Measurements from ENCODE around the gene FIGN. TPM values are rescaled to one million over a fixed set of nuclear protein-coding genes. Genes with fewer than 3 reads are reported as not detected.

Gene FIGN, protein sequence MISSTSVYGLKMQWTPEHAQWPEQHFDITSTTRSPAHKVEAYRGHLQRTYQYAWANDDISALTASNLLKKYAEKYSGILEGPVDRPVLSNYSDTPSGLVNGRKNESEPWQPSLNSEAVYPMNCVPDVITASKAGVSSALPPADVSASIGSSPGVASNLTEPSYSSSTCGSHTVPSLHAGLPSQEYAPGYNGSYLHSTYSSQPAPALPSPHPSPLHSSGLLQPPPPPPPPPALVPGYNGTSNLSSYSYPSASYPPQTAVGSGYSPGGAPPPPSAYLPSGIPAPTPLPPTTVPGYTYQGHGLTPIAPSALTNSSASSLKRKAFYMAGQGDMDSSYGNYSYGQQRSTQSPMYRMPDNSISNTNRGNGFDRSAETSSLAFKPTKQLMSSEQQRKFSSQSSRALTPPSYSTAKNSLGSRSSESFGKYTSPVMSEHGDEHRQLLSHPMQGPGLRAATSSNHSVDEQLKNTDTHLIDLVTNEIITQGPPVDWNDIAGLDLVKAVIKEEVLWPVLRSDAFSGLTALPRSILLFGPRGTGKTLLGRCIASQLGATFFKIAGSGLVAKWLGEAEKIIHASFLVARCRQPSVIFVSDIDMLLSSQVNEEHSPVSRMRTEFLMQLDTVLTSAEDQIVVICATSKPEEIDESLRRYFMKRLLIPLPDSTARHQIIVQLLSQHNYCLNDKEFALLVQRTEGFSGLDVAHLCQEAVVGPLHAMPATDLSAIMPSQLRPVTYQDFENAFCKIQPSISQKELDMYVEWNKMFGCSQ
- total RNA-seq = 7.9 and 8.6 TPM in 2 replicates
- 1.8 TPM for polyA plus RNA-seq (2012)

DNA sequence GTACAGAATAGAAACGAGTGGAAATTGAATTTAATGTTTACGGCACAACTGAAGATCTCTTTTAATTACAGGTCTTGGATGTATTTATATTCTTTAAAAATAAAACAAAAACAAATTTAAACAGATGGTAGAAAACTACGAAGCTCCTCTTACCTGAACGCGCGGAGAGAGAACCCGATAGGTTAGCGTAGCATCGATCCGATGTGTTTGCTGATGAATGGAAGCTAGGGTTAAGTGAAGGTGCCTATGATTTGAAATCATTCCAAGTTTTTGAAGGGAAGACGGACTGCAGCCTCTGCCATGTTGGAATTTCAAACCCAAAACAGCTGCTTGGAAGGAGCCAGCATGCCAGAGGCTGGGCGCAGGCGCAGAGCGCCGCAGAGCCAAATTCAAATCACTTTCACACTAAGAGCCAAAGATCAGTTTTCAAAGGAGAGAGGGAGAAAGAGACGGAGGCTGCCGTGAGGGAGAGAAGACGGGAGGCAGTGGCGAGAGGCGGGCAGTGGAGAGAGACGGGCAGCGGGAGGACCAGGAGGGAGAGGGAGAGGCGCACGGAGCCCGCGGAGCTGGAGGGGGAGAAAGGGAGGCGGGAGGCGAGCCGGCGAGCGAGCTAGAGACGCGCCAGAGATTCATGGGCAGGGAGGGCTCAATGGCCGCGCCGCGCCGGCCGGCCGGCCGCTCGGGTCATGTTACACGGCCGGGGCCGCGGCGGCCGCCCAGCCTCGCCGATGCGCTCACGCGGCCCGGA lies at the start of gene FIGN:
TSS of gene FIGN (minus strand) at position 324 of the 748 bp plus-strand sequence. CDS start 1,081 bp downstream, outside the sequence.
- DNase-seq (ENCODE audit: low read depth) = peak; percentile 95

DNA sequence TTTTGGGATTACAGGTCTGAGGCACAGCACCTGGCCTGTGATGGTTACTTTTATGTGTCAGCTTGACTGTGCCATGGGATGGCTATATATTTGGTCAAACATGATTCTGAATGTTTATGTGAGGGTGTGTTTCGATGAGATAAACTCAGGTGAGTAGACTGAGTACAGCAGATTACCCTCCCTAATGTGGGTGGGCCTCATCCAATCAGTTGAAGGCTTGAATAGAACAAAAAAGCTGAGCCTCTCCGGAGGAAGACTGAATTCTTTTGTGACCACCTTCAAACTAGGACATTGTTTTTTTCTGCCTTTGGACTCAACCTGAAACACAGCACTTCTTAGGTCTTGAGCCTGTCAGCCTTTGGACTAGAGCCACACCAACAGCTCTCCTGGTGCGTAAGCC lies 49.4 kb upstream of the FIGN start:
- no peak for DNase-seq (ENCODE audit: low read depth)

DNA sequence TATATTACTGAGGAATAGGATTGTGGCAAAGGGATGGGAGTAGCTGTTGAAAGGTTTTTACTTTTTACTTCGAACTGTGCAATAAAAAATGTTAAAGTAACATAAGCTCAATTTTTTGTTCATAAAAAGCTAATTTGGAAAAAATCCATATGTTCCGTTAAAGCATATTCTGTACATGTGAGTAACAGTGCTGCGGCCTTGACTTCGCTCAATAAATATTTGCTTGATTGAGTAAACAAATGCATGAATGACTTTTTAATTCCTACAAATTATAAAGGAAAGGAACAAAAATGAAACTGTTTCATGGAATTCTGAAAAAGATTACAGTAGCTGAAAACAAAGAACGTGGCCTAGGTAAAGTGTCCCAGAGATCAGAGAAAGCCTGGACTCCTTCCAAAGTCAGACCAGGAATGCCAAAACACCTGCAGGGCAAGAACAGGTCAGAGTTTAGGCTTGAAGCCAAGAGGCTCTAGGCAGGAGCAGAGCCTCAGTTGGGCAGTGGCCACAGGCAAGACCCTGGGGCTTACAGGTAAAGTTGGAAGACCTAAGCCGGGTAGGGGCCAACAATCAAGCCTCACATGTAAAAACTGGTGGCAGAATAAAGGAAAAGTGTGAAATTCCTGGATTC lies 44.3 kb upstream of the FIGN start:
- DNase-seq (ENCODE audit: low read depth) = no peak

DNA sequence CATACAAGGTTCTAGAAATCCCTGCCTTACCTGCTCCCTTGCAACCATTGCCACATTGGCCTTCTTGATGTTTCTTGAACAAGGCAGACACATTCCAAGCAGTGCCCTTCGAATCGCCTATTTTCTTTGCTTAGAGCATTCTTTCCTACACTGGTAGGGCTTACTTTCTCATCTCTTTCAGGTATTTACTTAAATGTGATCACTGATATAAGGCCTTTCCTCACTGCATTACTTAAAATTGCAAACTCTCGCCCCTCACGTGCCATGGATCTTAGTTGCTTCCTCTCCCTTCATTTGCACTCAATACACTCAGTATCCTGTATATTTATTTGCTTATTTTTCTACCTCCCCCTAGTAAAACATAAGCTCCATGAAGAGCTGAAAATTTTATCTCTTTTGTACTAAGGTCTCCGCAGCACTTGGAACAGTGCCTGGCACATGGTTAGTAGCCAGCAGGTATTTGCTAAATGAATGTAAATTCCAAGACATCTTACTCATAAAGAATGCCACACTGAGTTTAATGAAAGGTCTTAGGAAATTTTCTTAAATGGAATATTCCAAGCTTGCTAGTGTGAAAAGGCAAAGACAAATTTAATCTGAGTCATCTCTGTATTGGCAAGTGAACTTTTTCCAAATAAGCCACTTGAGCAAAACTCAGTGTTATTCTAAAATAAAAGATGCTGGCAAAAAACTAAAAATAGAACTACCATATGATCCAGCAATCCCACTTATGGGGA lies 42.4 kb upstream of the FIGN start:
- peak; percentile 20 for DNase-seq (ENCODE audit: low read depth)

DNA sequence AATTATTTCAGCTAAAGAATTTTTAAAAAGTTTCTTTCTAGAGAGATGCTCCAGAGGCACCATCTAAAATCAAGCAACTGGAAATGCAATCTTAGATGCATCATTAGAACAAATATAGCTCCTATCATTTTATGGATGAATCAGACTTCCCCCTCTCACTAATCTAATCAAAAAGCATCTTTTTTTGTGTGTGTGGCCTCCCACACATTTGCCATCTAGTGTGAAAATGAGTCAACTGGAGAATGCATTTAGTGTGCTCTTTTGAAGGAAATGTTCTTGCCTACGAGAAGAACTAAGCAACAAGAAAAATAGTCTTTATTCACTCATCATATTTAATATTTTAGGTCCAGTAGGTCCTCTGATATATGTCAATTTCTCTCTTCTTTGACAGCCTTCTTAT lies 39.5 kb upstream of the FIGN start:
- DNase-seq (ENCODE audit: low read depth) = no peak

DNA sequence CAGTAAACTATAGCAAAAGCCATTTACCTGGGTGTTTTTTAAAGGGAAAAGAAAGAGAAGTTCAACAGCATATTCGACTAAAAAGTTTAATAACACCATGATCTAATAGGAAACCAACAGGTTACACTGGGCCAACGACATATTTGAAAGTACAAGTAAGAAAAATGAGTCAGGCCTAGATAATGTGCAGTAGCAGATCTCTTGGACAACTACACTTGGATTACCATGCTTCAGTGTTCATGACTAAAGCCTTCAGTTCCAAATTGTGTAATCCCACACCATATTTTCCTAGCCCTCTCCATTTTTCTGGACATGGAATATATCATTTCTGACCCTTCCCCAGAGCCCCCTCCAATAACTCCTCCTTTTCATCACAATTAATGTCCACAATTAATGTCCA lies 39.1 kb upstream of the FIGN start:
- peak; percentile 28 for DNase-seq (ENCODE audit: low read depth)

DNA sequence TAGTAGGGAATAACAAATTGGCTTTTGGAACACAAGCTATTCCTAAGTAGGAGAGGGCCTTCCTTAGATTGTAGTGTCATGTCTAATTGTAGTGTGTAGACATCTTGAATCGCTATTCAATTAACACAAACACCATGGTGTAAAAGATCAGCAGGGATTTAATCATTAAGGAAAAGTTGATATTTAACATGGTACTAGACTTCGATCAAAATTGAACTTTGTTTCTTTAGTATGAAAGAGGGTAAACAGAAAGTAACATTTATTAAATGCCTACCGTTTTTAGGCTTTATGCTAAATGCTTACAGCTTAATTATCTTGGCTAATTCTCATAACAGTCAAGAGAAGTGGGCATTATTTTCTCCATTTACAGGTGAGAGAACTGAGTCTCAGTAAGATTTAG lies 37.5 kb upstream of the FIGN start:
- DNase-seq (ENCODE audit: low read depth) = no peak

DNA sequence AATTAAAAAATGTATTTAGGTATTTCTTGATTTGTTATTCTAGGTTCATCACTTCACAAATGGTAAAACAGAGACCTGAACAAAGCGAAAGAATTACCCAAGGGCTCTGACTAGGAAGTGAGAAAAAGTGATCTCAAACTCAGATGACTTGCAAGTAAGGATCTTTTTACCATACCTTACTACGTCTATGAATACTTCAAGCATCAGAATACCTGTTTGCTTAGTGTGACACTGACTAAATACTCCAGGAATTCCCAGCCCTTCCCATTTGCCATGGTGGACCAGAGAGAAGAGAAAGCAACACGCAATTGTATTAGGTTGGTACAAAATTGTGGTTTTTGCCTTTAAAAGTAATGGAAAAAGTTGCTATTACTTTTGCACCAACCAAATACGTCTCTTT lies 35.8 kb upstream of the FIGN start:
- DNase-seq (ENCODE audit: low read depth) = no peak

DNA sequence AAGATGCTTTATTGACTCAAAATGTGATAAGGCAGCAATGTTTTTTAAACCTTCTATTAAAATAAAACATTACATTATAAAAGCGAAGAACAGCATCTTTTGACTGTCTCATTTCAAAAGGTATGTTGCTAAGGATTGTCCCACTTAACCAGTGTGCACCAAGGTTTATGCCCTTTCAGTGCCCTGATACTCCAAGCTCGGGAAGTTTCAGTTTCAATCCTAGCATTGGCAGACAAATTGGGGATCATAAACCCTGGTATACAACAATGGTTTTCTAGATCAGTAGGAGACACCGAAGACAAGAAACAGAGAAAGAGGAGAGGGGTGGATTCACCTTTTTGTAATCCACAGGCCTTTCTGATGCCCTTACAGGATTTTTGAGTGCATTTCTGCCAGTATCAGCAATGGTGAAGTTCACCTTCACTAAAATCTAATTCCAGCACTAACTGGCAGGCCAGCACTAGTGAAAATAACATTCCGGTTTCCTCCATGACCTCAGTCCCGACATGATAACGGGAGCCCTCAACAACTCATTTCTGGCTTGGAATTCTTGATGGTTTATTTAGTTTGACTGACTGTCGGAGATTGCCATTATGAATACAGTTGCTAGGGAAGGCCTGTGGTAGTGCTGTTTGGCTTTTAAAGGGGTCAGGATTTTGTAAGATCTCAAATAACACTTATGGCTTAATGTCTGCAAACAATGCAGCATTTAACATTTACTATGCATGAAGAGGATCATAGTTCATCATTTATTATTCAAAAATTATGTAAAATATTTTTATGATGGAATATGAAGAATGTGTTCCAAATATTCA lies 33.3 kb upstream of the FIGN start:
- DNase-seq (ENCODE audit: low read depth) = no peak

DNA sequence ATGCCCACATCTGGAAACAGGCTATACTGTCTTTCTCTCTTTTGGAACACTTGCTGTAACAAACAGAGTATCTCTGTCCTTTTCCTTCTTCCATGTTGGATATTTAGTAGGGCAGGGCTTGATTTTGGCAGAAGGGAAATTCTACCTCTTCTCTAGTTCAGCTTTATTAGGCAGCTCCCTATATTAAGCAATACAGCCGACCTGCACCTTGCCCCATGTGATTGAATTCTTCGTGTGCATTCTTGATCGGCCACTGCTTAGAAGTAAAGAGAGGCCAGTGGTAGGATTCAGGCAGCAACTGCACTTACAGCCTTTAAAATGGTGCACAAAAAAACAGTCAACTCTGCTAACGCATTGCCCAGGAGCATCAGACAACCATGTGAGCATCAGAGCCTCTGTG lies 31.3 kb upstream of the FIGN start:
- DNase-seq (ENCODE audit: low read depth) = no peak

DNA sequence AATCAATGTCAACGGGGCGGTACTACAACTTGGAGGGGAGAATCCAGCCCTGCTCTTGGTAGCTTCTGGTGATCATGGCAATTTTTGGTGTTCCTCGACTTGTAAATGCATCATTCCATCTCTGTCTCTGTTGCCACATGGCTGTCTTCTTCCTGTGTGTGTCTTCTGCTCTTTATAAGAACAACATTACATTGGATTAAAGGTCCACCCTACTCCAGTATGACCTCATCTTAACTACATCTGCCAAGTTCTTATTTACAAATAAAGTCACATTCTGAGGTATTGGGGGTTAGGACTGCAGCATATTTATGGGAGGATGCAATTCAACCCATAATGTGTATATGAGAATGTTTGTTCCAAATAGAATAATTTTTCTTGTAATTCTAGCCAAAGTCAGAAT lies 28.8 kb upstream of the FIGN start:
- DNase-seq (ENCODE audit: low read depth) = no peak

DNA sequence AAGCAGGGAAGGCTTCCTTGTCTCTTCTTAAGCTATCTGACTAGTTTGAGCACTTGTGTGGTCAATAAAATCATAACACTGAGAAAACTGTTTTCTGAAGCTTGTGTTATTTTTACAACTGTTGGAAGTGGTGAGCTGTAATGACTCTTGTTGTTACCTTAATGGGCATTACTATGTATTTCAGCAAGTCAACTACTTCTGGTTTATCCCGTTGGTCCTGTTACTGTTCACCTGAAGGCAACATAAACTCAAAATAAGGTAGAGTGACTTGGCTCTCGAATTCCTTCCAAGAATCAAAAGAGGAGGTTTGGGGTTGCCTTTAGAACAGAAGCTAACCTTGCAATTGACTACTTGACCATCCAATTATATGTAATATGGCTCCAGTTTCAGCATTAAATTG lies 23.2 kb upstream of the FIGN start:
- DNase-seq (ENCODE audit: low read depth) = no peak

DNA sequence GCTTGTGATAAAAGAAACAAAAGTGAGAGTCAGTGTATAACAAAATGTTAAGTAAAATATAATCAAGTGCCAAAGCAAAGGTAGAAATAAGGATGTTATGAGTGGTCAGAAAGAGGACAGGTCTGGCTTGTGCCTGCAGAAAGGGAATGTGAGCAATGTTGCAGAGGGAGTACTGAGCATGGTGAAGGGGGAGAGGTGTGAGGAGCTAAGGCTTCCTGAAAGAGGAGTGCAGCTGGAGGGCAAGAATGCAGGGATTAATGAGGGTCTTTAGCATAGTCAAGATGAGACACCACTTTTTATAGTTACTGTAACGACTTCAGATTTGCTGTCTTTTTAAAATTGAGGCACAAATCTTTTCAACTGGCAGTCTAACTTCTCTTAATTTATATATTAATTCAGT lies 22.0 kb upstream of the FIGN start:
- no peak for DNase-seq (ENCODE audit: low read depth)

DNA sequence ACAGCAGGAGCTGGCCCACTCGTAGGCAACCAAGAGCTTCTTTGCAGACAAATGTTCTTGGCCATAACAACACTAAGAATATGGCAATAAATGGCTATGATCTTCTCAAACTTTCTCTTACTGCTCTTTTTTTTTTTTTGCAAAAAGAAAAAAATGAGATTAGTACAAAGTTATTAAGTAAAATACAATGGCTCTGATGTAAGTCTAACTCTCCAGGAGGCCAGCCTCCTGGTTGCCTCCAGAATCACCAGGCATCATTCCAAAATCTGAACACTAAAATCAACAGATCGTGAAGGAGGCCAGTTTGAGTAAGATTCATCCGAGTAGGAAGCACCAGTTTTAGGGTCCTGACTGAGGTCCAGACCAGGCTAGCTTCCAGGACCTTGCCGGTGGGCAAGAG lies 20.8 kb upstream of the FIGN start:
- DNase-seq (ENCODE audit: low read depth) = no peak

DNA sequence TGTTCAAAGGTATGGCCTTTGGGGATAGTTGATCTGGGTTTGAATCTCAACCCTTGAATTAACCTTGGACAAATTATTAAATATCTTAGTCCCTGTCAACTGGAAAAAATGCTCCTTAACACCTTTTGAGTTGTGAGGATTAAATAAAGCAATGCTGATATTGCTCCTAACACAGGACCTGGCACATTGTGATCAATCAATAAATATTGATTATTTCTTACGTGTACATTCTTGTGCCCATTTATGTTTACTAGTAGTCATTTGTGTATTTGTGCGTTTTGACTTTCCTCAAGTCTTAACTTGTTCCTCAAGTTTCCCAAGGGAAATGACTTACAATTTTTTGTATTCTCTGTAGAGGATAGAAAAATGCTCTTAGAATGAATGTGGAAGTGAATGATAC lies 19.6 kb upstream of the FIGN start:
- no peak for DNase-seq (ENCODE audit: low read depth)

DNA sequence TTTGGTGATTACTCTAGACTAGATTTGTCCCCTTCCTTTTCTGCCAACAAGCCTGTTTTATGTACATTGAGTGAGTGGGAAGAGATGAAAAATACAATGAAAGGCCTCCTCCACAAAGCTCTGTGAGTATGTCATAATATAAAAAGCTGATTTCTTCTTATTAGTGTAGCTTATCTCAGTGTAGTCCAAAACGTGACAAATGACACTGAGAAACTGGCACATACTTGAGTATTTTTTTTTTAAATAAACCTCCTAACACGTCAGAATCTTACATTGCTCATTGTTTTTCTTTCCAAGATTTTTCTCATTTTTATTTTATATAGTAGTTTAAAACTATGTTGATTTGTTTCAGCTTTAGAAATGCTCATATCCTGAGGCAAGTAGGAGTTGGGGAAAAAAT lies 17.9 kb upstream of the FIGN start:
- no peak for DNase-seq (ENCODE audit: low read depth)

DNA sequence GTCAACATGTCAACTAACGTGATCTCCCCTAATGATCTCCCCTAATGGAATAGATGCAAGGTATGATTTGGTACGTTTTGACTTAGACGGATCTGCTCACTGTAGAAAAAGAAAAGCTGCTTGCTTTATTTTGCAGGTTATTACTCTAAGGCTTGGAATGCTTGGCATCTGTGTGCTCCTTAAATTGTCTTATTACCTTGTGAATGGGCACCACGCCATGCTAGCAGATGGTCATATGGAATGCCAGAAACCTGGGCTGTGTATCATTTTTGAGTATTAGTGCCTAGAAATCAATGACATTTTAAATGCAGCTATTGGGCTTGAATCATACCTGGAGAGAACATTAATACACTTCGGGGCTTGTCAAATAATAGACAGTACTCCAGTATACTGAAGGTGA lies 16.5 kb upstream of the FIGN start:
- no peak for DNase-seq (ENCODE audit: low read depth)

DNA sequence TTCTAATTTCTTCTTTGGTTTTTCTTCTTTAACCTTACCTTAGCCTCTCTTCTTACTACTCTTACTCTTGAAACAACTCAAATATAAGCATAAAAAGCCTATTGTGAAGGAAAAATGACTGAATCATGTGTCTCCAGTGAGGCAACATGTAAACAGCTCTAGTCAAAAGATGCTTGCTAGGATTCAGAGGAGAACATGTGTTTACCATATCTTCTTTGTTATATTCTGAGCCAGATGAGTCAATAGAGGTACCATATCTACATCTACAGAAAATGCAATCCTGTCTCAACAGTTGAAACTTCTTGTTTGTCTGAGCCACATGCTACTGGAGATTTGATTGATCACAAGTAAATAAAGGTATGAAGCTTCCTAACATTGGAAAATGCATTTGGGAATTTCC lies 15.9 kb upstream of the FIGN start:
- DNase-seq (ENCODE audit: low read depth) = no peak

DNA sequence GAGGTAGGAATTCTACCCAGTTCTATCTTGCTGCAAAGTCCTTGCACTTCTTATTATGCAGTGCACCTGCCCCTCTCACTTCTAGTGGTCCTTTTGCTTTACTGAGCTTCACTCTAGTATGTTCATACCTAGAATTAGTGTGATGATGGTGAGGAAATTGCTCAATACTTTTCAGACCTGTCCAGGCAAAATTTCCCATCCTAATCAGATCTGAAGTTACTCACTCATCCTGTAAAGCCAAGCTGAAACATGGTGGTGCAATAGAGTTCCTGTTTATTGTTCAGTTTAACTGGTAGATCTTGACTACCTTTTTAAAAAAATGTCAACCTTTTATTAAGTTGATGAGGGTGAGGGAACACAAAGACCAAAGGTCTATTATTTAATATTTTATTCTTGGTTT lies 12.6 kb upstream of the FIGN start:
- no peak for DNase-seq (ENCODE audit: low read depth)

DNA sequence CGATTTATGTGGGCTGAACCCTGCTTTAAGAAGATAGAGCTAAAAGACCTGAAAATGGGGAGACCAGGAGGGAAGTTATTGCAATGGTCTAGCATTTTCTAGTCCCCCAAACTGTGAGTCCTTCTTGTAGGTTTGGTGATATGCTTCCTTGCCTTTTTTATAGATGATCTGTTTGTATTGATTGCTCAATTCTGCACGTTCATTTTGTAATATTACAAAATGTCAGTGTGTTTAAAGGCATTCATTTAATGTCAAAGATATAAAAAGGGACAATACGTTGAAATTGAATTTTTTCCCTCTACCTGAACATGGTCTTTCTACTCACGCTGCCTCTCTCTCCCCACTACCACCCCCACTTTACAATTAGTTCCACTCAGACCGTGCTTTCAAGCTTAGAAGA lies 5.6 kb upstream of the FIGN start:
- DNase-seq (ENCODE audit: low read depth) = no peak
